HCT116 (cell line): ENCODE data around the gene ZNF223. TPM values are rescaled to one million over a fixed set of nuclear protein-coding genes. Genes with fewer than 3 reads are reported as not detected.

Experiments used
- ATAC-seq: fragments of 200-7000 bp; cut with Tn5 transposase; 2 replicates; pipeline ENCODE4 v1.9.1; 2020; ENCODE audit warnings: mild to moderate bottlenecking, moderate library complexity
- BruUV-seq: library from RNA; stranded (reverse); fragments of 400-500 nt; replicated peaks from 2 replicates; lab custom pipeline; 2021; lab: Mats Ljungman, UMichigan
- CTCF ChIA-PET: fragments of 300-600 bp; sonication (Branson Sonifier 250); formaldehyde crosslinking; loops from one replicate; lab custom pipeline; 2021; ENCODE audit warnings: antibody characterized with exemption; lab: Charles Lee
- POLR2A ChIA-PET: fragments of 300-600, 350-600 bp; sonication (Branson Sonifier 250); formaldehyde crosslinking; loops from one replicate; lab custom pipeline; 2021; ENCODE audit warnings: antibody characterized with exemption; lab: Charles Lee
- RAD21 ChIA-PET, 2 experiments: fragments of 300-600 bp; sonication (Branson Sonifier 250); formaldehyde crosslinking; loops; one replicate each; lab custom pipeline; 2023; ENCODE audit warnings: low total read pairs in 2 of 2; ENCODE audit not compliant: uncharacterized antibody in 2 of 2, unreplicated experiment in 2 of 2, low non-redundant PET in 1 of 2; lab: Charles Lee
- DNase-seq: peaks from one replicate; pipeline ENCODE4 v3.0.0-alpha.2; 2010; ENCODE audit warnings: low read depth, low spot score
- H2AFZ ChIP-seq: fragments of 200-600 bp; shearing (Covaris generic), sonication (generic); 2 replicates; pipeline ENCODE4 v1.6.1; 2017; ENCODE audit warnings: low read depth, mixed run types, mixed read lengths, antibody characterized with exemption, low read length; ENCODE audit not compliant: poor library complexity, severe bottlenecking
- H3K27ac ChIP-seq: 2 replicates; pipeline ENCODE4 v1.5.1; 2012; ENCODE audit warnings: low read depth, low read length
- H3K27me3 ChIP-seq: fragments of 200-600 bp; sonication (generic); 2 replicates; pipeline ENCODE4 v1.6.1; 2016; ENCODE audit warnings: mixed run types, low read length, mixed read lengths; ENCODE audit not compliant: insufficient read depth
- H3K36me3 ChIP-seq, 2 experiments: fragments of 200-500 bp in 1 of 2; fragments of 200-600 bp in 1 of 2; sonication (Bioruptor generic) in 1 of 2; sonication (generic) in 1 of 2; 2 replicates each; pipeline versions ENCODE4 v1.5.1 to v1.6.1; 2014 to 2016; ENCODE audit warnings: low read length in 2 of 2, inconsistent platforms in 1 of 2, mixed read lengths in 1 of 2, mixed run types in 1 of 2; ENCODE audit not compliant: insufficient read depth in 2 of 2, control insufficient read depth in 1 of 2
- H3K4me1 ChIP-seq, 2 experiments: fragments of 200-600 bp in 1 of 2; sonication (generic) in 1 of 2; 2 replicates each; pipeline versions ENCODE4 v1.5.1 to v1.6.1; 2012 to 2017; ENCODE audit warnings: low read length in 2 of 2, inconsistent platforms in 1 of 2, mild to moderate bottlenecking in 1 of 2, mixed read lengths in 1 of 2, mixed run types in 1 of 2, moderate library complexity in 1 of 2; ENCODE audit not compliant: insufficient read depth in 2 of 2, control insufficient read depth in 1 of 2
- H3K4me2 ChIP-seq: fragments of 200-600 bp; sonication (generic); 2 replicates; pipeline ENCODE4 v1.6.1; 2017; ENCODE audit warnings: mixed run types, low read length, mixed read lengths
- H3K4me3 ChIP-seq, 2 experiments: fragments of 200-600 bp in 1 of 2; sonication (generic) in 1 of 2; replicated peaks in 1 of 2; 2 replicates each; pipeline ENCODE4 v1.5.1; 2011 to 2016; ENCODE audit warnings: low read length in 2 of 2, control low read depth in 1 of 2, low read depth in 1 of 2, mild to moderate bottlenecking in 1 of 2, mixed read lengths in 1 of 2, mixed run types in 1 of 2
- H3K79me2 ChIP-seq: fragments of 200-600 bp; sonication (generic); 2 replicates; pipeline ENCODE4 v1.6.1; 2017; ENCODE audit warnings: mild to moderate bottlenecking, mixed run types, low read length, moderate library complexity, mixed read lengths; ENCODE audit not compliant: insufficient read depth
- H3K9ac ChIP-seq: fragments of 200-600 bp; sonication (generic); 2 replicates; pipeline ENCODE4 v1.6.1; 2016; ENCODE audit warnings: low read length, mixed read lengths
- H3K9me2 ChIP-seq: fragments of 200-600 bp; sonication (generic), shearing (Covaris generic); 2 replicates; pipeline ENCODE4 v1.6.1; 2017; ENCODE audit warnings: mixed run types, mild to moderate bottlenecking, moderate library complexity; ENCODE audit not compliant: insufficient read depth
- H3K9me3 ChIP-seq, 2 experiments: fragments of 200-500 bp in 1 of 2; fragments of 200-600 bp in 1 of 2; sonication (Bioruptor generic) in 1 of 2; sonication (generic) in 1 of 2; 2 replicates each; pipeline ENCODE4 v1.6.1; 2014 to 2017; ENCODE audit warnings: low read length in 2 of 2, mixed read lengths in 2 of 2, inconsistent platforms in 1 of 2, low read depth in 1 of 2, mild to moderate bottlenecking in 1 of 2, mixed run types in 1 of 2, moderate library complexity in 1 of 2; ENCODE audit not compliant: control insufficient read depth in 1 of 2, insufficient read depth in 1 of 2
- H4K20me1 ChIP-seq: fragments of 200-600 bp; sonication (generic), shearing (Covaris generic); 2 replicates; pipeline ENCODE4 v1.6.1; 2017; ENCODE audit warnings: mixed run types, mild to moderate bottlenecking, moderate library complexity; ENCODE audit not compliant: insufficient read depth
- CEBPB ChIP-seq: IDR thresholded peaks from 2 replicates; pipeline ENCODE4 v1.6.1; 2012; ENCODE audit warnings: low read depth
- JUND ChIP-seq: IDR thresholded peaks from 2 replicates; pipeline ENCODE4 v1.6.1; 2012
- RAD21 ChIP-seq: IDR thresholded peaks from 2 replicates; pipeline ENCODE4 v1.6.1; 2012; ENCODE audit warnings: low read depth, mild to moderate bottlenecking
- SRF ChIP-seq: IDR thresholded peaks from 2 replicates; pipeline ENCODE4 v1.6.1; 2012; ENCODE audit warnings: low read depth
- intact Hi-C: fragments of 100-400 bp; cut with micrococcal nuclease; formaldehyde crosslinking; loops from 2 replicates; pipeline ENCODE4 v1.10.0; 2022
- total RNA-seq: library from RNA; stranded (reverse); gene quantifications from one replicate; pipeline ENCODE4 v1.2.1, GENCODE V29; 2021; ENCODE audit not compliant: unreplicated experiment
- TF ChIP-seq, protein P1 (sequence below): IDR thresholded peaks from 2 replicates; pipeline ENCODE4 v1.6.1; 2012
- TF ChIP-seq, protein P2 (sequence below): IDR thresholded peaks from 2 replicates; pipeline ENCODE4 v1.6.1; 2012

ZNF223 gene
- total RNA-seq, 1 experiment from 2014 or later = 0.27 TPM

DNA sequence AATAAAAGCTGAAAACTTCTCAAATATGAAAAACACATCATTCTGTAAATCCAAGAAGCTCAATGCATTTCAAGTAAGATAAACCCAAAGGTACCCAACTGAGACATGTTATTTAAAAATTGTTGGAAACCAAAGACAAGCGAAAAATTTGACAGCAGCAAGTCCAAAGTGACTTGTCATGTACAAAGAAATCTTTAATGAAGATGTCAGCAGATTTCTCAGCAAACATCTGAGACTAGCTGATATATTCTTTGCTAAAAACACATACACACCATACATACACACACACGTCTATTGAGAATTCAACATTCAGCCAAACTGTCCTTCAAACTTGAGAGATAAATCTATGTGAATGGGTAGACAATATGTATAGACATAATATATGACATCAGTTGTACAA, 32.3 kb upstream of the ZNF223 start:
- no peaks in the 10 kb centered on the region for H3K27me3 ChIP-seq
- H3K4me1 ChIP-seq = no peaks in the 10 kb centered on the region
- BruUV-seq = no TSS peak
- H4K20me1 ChIP-seq = no peaks in the 10 kb centered on the region
- H3K9me3 ChIP-seq = no peaks in the 10 kb centered on the region
- H2AFZ ChIP-seq = no peak overlapping the region
- intact Hi-C loops = no loop called here
- no peak for DNase-seq
- TF ChIP-seq, protein P1, sequence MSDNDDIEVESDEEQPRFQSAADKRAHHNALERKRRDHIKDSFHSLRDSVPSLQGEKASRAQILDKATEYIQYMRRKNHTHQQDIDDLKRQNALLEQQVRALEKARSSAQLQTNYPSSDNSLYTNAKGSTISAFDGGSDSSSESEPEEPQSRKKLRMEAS = no peak
- TF ChIP-seq CEBPB = no peak
- TF ChIP-seq JUND = no peak
- TF ChIP-seq RAD21 = no peak
- TF ChIP-seq, protein P2, sequence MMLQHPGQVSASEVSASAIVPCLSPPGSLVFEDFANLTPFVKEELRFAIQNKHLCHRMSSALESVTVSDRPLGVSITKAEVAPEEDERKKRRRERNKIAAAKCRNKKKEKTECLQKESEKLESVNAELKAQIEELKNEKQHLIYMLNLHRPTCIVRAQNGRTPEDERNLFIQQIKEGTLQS = no peak
- H3K79me2 ChIP-seq = no peaks in the 10 kb centered on the region
- no peak overlapping the region for H3K4me2 ChIP-seq
- POLR2A ChIA-PET = no interaction called here
- CTCF ChIA-PET = no interaction called here
- no peaks in the 10 kb centered on the region for H3K9me2 ChIP-seq
- no peaks in the 10 kb centered on the region for H3K36me3 ChIP-seq
- H3K9ac ChIP-seq = no peak overlapping the region
- ATAC-seq = no peak
- H3K27ac ChIP-seq = no peak overlapping the region
- no peak overlapping the region for H3K4me3 ChIP-seq
- RAD21 ChIA-PET = no interaction called here

DNA sequence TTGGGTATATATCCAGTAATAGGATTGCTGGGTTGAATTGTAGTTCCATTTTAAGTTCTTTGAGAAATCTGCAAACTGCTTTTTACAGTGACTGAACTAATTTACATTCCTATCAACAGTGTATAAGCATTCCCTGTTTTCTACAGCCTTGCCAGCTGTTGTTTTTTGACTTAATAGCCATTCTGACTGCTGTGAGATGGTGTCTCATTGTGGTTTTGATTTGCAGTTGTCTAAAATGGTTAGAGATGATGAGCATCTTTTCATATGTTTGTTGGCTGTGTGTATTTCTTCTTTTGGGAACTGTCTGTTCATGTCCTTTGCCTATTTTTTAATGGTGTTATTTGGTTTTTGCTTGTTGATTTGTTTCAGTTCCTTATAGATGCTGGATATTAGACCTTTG, 30.6 kb upstream of the ZNF223 start:
- no peak overlapping the region for H3K27ac ChIP-seq
- DNase-seq (no peak), ATAC-seq (no peak)
- H3K27me3 ChIP-seq = no peaks in the 10 kb centered on the region
- intact Hi-C loops = loop anchor here (10.0 kb wide), 1 partner anchor 484 kb away; the partner anchor contains the start of gene ZNF180
- H3K9ac ChIP-seq = no peak overlapping the region
- H4K20me1 ChIP-seq = no peaks in the 10 kb centered on the region
- no peak overlapping the region for H3K4me2 ChIP-seq
- ChIA-PET POLR2A (no interaction called here), RAD21 (no interaction called here), CTCF (no interaction called here)
- H3K9me2 ChIP-seq = no peaks in the 10 kb centered on the region
- BruUV-seq = no TSS peak
- no peak overlapping the region for H2AFZ ChIP-seq
- no peaks in the 10 kb centered on the region for H3K36me3 ChIP-seq
- H3K4me1 ChIP-seq = no peaks in the 10 kb centered on the region; a peak in 1 of 4 replicates
- no peaks in the 10 kb centered on the region for H3K9me3 ChIP-seq
- no peaks in the 10 kb centered on the region for H3K79me2 ChIP-seq
- H3K4me3 ChIP-seq = no peak overlapping the region
- TF ChIP-seq SRF = no peak
